CD4-positive, CD25-positive, alpha-beta regulatory T cell (primary cell): ENCODE results near the gene SMAP2. TPM values are rescaled to one million over a fixed set of nuclear protein-coding genes. Genes with fewer than 3 reads are reported as not detected.

Experiments used
- ATAC-seq, 2 donors: fragments of 150-1000 bp; cut with Tn5 transposase; one replicate each; pipeline ENCODE4 v1.10.0; 2021; ENCODE audit warnings: low read depth in 2 of 2, moderate number of reproducible peaks in 2 of 2, moderate library complexity in 1 of 2
- DNase-seq, 3 donors: peaks; one replicate each; pipeline versions ENCODE4 v3.0.0 to v3.0.0-alpha.2; 2012 to 2022; ENCODE audit warnings: mixed read lengths in 1 of 3
- H3K27ac ChIP-seq: one replicate; pipeline ENCODE4 v1.7.0; 2013; ENCODE audit warnings: mild to moderate bottlenecking, low read length; ENCODE audit not compliant: insufficient read depth, poor library complexity, severe bottlenecking
- H3K27me3 ChIP-seq: one replicate; pipeline ENCODE4 v1.7.0; 2013; ENCODE audit warnings: low read length; ENCODE audit not compliant: control insufficient read depth, insufficient read depth
- H3K36me3 ChIP-seq: one replicate; pipeline ENCODE4 v1.7.0; 2013; ENCODE audit warnings: mild to moderate bottlenecking, low read length, moderate library complexity; ENCODE audit not compliant: control insufficient read depth, insufficient read depth
- H3K4me1 ChIP-seq: 2 replicates; pipeline ENCODE4 v1.7.0; 2013; ENCODE audit warnings: mild to moderate bottlenecking, low read length; ENCODE audit not compliant: insufficient read depth, control insufficient read depth, poor library complexity, severe bottlenecking
- H3K4me3 ChIP-seq: one replicate; pipeline ENCODE4 v1.7.0; 2013; ENCODE audit warnings: low read depth, mild to moderate bottlenecking, low read length, moderate library complexity
- H3K9me3 ChIP-seq, 2 experiments: 1 replicate in 1 of 2; 2 replicates in 1 of 2; pipeline ENCODE4 v1.7.0; 2013; ENCODE audit warnings: low read length in 2 of 2, mild to moderate bottlenecking in 1 of 2, moderate library complexity in 1 of 2; ENCODE audit not compliant: control insufficient read depth in 2 of 2
- H3K27ac Mint-ChIP-seq, 3 donors: one replicate each; pipeline ENCODE4 v1.8.0; 2020 to 2022; ENCODE audit warnings: mild to moderate bottlenecking in 3 of 3, mixed read lengths in 3 of 3, moderate library complexity in 2 of 3
- H3K27me3 Mint-ChIP-seq: one replicate; pipeline ENCODE4 v1.8.0; 2022; ENCODE audit warnings: mild to moderate bottlenecking, mixed read lengths
- H3K36me3 Mint-ChIP-seq: one replicate; pipeline ENCODE4 v1.8.0; 2020; ENCODE audit warnings: mixed read lengths
- H3K4me1 Mint-ChIP-seq, 4 donors: one replicate each; pipeline ENCODE4 v1.8.0; 2020 to 2022; ENCODE audit warnings: mixed read lengths in 4 of 4, mild to moderate bottlenecking in 1 of 4
- H3K4me3 Mint-ChIP-seq, 4 donors: one replicate each; pipeline ENCODE4 v1.8.0; 2020 to 2022; ENCODE audit warnings: mild to moderate bottlenecking in 4 of 4, mixed read lengths in 4 of 4, moderate library complexity in 3 of 4
- H3K9me3 Mint-ChIP-seq, 7 donors: one replicate each; pipeline ENCODE4 v1.8.0; 2020 to 2022; ENCODE audit warnings: mixed read lengths in 7 of 7, mild to moderate bottlenecking in 3 of 7, moderate library complexity in 2 of 7
- polyA plus RNA-seq, 4 donors: library from polyadenylated mRNA; unstranded; fragments of 300-500 nt; fragmentation: Illumina TruSeq; gene quantifications; one replicate each; pipeline ENCODE4 v1.2.3, GENCODE V29; 2021
- total RNA-seq: library from RNA; stranded (reverse); gene quantifications from one replicate; pipeline ENCODE4 v1.2.3, GENCODE V29; 2022

The SMAP2 gene
- total and polyA plus RNA-seq, 5 donors from 2014 or later, result 297 to 472 (median 398) TPM

DNA sequence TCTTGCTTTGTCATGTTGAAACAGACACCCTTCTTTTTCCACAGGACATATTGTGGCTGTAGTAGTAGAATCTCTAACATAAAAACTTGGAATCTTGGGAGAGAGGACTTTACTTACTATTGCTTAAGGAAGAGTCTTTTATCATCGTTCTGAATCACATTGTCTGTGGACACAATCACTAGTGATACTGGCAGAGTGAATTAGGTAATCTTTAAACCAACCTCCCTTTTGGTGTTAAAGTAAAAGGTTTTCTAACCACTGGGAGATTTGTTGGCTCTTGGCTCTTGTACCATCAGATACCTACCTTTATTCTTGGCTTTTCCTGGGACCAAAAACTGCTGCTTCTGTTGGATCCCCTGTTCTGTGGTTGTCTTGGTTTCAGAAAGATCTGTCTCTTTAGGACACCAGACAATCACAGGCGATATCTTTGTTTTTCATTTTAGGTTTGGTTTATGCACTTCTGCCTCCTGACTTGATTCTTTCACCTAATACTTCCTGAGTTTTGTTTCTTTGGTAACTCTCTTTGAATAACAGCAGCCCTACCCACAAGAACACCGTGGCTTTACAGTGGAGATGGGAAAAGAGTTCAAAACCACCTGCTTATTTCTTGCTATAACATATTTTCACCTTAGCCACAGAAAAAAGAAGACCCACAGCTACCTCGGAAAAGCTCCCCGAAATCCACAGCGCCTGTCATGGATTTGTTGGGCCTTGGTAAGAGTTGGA is 40.2 kb downstream of the SMAP2 start:
- Mint-ChIP-seq H3K4me1 (peaks cover 16 to 31% (median 25%) of the 10 kb centered on the region in 4 donors), H3K4me3 (peak overlapping the region in 1 of 4 donors; percentile 36), H3K27me3 (no peaks in the 10 kb centered on the region), H3K36me3 (peaks cover 73% of the 10 kb centered on the region), H3K9me3 (no peaks in the 10 kb centered on the region), H3K27ac (peak overlapping the region in 2 of 3 donors; percentile 63 to 82)
- Histone ChIP-seq H3K4me3 (no peak overlapping the region), H3K4me1 (no peaks in the 10 kb centered on the region), H3K27me3 (no peaks in the 10 kb centered on the region), H3K36me3 (peaks cover 95% of the 10 kb centered on the region), H3K27ac (no peak overlapping the region), H3K9me3 (no peaks in the 10 kb centered on the region)
- DNase-seq, result no peak
- no peak for ATAC-seq

DNA sequence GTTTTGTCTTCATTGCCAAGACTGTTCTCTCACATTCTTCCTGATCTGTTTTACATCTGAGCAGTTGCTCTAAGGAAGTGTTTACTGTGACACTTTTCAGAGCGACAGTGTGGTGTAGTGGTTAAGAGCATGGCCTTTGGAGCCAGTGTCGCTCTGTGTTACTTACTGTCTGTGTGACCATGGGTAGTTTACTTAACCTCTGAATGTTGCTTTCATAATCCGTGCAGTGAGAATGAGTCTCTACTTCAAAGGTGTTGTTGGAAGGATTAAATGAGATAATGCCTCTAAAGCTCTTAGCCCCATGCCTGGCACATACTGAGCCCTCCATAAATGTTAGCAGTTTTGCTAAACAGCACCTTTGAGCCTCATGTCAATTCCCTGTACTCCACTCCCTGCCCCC is 40.8 kb downstream of the SMAP2 start:
- H3K27me3 Mint-ChIP-seq, result no peaks in the 10 kb centered on the region
- H3K4me1 ChIP-seq, result no peaks in the 10 kb centered on the region
- H3K36me3 Mint-ChIP-seq, result peaks cover 71% of the 10 kb centered on the region
- peaks cover 93% of the 10 kb centered on the region for H3K36me3 ChIP-seq
- H3K9me3 Mint-ChIP-seq, result no peaks in the 10 kb centered on the region
- H3K27me3 ChIP-seq, result no peaks in the 10 kb centered on the region
- ATAC-seq, result no peak
- peaks cover 16 to 33% (median 24%) of the 10 kb centered on the region in 4 donors for H3K4me1 Mint-ChIP-seq
- no peak overlapping the region for H3K4me3 ChIP-seq
- H3K4me3 Mint-ChIP-seq, result peak overlapping the region in 1 of 4 donors; percentile 36
- DNase-seq, result no peak
- H3K9me3 ChIP-seq, result no peaks in the 10 kb centered on the region
- peak overlapping the region in 1 of 3 donors; percentile 82 for H3K27ac Mint-ChIP-seq
- no peak overlapping the region for H3K27ac ChIP-seq

DNA sequence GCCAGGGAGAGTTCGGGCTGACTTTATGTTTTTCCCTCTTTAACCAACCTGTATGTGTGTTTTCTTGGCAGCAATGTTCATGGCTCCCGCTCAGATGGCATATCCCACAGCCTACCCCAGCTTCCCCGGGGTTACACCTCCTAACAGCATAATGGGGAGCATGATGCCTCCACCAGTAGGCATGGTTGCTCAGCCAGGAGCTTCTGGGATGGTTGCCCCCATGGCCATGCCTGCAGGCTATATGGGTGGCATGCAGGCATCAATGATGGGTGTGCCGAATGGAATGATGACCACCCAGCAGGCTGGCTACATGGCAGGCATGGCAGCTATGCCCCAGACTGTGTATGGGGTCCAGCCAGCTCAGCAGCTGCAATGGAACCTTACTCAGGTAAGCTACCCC is 43.2 kb downstream of the SMAP2 start:
- Histone ChIP-seq H3K27ac (no peak overlapping the region), H3K4me3 (no peak overlapping the region), H3K36me3 (peaks cover 92% of the 10 kb centered on the region), H3K4me1 (no peaks in the 10 kb centered on the region), H3K9me3 (no peaks in the 10 kb centered on the region), H3K27me3 (no peaks in the 10 kb centered on the region)
- ATAC-seq, result no peak
- H3K4me3 Mint-ChIP-seq, result no peak overlapping the region
- DNase-seq, result no peak
- peaks cover 79% of the 10 kb centered on the region for H3K36me3 Mint-ChIP-seq
- peak overlapping the region in 1 of 3 donors; percentile 66 for H3K27ac Mint-ChIP-seq
- H3K4me1 Mint-ChIP-seq, result peaks cover 5 to 34% (median 18%) of the 10 kb centered on the region in 4 donors
- no peaks in the 10 kb centered on the region for H3K27me3 Mint-ChIP-seq
- no peaks in the 10 kb centered on the region for H3K9me3 Mint-ChIP-seq

DNA sequence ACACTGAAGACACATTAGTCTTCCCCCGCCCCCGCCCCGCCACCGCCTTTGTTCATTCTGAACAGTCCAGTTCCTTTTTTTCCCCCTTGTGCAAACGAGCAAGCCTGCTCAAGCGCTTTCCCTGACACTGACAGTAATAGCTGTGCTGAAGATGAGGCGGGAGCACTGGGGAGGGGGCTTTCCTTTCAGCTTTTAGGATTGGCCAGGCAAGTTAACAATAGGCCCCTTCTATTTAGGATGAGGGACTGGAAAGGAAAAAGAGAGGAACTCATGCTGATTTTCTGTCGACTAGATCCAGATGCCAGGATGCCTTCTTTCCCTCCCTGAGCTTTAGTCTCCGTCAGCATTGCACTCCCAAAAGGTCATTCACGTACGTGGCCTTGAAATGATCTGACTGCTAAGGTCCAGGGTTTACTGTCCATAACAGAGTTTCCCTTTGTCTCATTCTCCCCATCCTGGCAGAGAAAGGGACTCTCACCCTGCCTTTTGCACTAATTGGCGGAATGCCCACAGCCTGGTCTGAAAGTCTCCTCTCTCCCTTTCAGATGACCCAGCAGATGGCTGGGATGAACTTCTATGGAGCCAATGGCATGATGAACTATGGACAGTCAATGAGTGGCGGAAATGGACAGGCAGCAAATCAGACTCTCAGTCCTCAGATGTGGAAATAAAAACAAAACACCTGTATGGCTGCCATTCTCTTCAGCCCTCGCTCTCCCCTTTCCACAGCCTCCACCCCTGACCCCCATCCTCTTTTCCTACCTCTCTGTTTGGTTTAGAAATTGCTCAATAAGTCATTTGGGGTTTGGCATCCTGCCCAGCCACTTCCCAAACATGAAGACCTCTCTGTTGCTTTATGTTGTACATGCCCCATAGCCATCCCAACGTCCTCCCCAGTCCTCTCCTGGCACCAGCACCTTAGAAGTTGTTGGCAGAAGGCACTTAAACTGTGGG is 48.2 kb downstream of the SMAP2 start:
- Mint-ChIP-seq H3K27ac (peak overlapping the region in 1 of 3 donors; percentile 72), H3K27me3 (no peaks in the 10 kb centered on the region), H3K4me3 (no peak overlapping the region), H3K9me3 (peaks cover 0 to 2% (median 0%) of the 10 kb centered on the region in 7 donors), H3K36me3 (peaks cover 74% of the 10 kb centered on the region), H3K4me1 (peaks cover 4 to 18% (median 11%) of the 10 kb centered on the region in 4 donors)
- ATAC-seq (no peak), DNase-seq (no peak)
- Histone ChIP-seq H3K27ac (no peak overlapping the region), H3K4me1 (no peaks in the 10 kb centered on the region), H3K27me3 (no peaks in the 10 kb centered on the region), H3K36me3 (peaks cover 72% of the 10 kb centered on the region), H3K9me3 (no peaks in the 10 kb centered on the region), H3K4me3 (no peak overlapping the region)

DNA sequence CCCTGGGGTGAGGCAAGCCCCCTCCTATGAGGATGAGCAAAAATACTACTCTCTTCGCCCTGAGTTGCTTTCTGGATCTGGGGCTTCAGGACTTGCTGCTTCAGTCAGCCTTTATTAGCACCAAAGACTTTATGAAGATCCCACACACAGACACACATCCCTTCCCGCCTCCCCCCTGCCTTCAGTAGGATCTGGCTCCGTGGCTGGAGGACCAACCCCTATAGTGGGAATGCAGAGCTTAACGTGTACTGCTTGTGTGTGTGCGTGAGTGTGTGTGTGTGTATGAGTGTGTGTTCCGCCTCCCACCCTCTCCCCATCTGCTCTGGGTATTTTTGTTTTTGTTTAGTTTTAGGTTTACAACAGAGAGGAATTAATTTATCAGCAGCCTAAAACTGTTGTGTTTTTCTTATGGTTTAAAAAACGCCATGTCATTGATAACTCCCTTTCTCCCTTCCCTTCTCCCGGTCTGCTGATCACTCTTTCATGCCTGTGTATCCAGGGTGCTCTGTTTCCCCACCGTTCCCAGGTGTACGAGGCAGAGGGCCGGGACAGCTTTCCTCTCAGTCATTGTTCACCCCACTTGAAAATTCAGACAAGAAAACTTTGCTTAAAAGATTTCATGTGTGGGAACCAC is 49.2 kb downstream of the SMAP2 start:
- Mint-ChIP-seq H3K27me3 (no peaks in the 10 kb centered on the region), H3K9me3 (peaks cover 0 to 2% (median 0%) of the 10 kb centered on the region in 7 donors), H3K4me3 (no peak overlapping the region), H3K36me3 (peaks cover 65% of the 10 kb centered on the region), H3K27ac (peak overlapping the region in 1 of 3 donors; percentile 6), H3K4me1 (peaks cover 5 to 18% (median 10%) of the 10 kb centered on the region in 4 donors)
- DNase-seq (no peak), ATAC-seq (no peak)
- Histone ChIP-seq H3K4me1 (no peaks in the 10 kb centered on the region), H3K9me3 (no peaks in the 10 kb centered on the region), H3K36me3 (peaks cover 62% of the 10 kb centered on the region), H3K27ac (no peak overlapping the region), H3K27me3 (no peaks in the 10 kb centered on the region), H3K4me3 (no peak overlapping the region)

DNA sequence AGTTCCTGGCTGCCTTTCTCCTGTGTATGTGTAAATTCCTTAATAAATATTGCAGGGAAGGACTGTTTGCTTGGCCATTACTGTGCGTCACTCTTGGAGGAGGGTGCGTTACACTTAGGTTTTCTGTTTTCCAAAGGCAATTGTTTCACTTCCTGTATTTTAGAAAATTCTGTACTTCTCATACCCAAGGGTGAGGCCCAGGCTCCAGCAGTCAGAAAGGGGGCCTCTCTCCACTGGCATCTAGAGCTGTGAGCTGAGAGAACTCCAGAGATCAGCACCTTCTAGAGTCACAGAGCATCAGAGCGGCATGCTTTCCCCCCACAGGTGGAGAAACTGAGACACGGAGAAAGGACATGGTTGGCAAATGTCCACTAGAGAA is 49.7 kb downstream of the SMAP2 start:
- no peak overlapping the region for H3K4me3 ChIP-seq
- H3K27me3 Mint-ChIP-seq, result no peaks in the 10 kb centered on the region
- H3K27ac Mint-ChIP-seq, result peak overlapping the region in 1 of 3 donors; percentile 6
- peaks cover 0 to 2% (median 0%) of the 10 kb centered on the region in 7 donors for H3K9me3 Mint-ChIP-seq
- H3K27ac ChIP-seq, result no peak overlapping the region
- no peak for ATAC-seq
- peaks cover 60% of the 10 kb centered on the region for H3K36me3 Mint-ChIP-seq
- H3K36me3 ChIP-seq, result peaks cover 57% of the 10 kb centered on the region
- DNase-seq, result no peak
- no peaks in the 10 kb centered on the region for H3K9me3 ChIP-seq
- no peaks in the 10 kb centered on the region for H3K4me1 ChIP-seq
- H3K27me3 ChIP-seq, result no peaks in the 10 kb centered on the region
- H3K4me1 Mint-ChIP-seq, result peaks cover 5 to 17% (median 9%) of the 10 kb centered on the region in 4 donors
- peak overlapping the region in 1 of 4 donors; percentile 16 for H3K4me3 Mint-ChIP-seq

DNA sequence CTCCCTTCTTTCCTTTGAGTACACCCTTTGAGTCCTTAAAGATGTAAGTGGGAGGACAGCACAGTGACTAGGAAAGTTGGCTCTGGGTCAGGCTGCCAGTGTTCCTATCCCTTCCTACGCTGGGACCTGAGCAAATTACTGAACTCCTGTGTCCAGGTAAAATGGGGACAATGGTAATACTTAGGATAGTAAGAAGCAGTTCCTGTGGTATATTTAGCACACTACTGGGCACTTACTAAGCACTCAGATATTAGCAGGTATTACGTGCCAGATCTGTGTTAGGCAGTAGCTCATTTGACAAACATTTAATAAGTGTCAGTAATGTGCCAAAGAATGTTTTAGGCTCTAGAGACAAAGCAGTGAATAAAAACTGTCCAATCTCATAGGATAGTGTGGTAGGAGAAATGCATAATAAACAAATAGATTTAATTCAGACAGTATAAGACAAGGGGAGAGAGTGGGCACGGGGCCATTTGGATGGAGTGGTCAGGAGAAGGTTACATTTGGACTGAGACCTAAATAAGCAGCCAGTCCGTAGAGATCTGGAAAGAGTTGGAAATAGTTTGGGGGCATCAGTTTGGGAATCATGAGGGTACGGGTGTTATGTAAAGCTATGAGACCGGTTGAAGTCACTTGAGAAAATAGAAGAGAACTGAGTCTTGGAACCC is 50.6 kb downstream of the SMAP2 start:
- Mint-ChIP-seq H3K4me3 (peak overlapping the region in 1 of 4 donors; percentile 22), H3K36me3 (peaks cover 53% of the 10 kb centered on the region), H3K27me3 (no peaks in the 10 kb centered on the region), H3K4me1 (peaks cover 5 to 13% (median 7%) of the 10 kb centered on the region in 4 donors), H3K27ac (peak overlapping the region in 2 of 3 donors; percentile 26 to 33), H3K9me3 (peaks cover 0 to 2% (median 0%) of the 10 kb centered on the region in 7 donors)
- DNase-seq (no peak), ATAC-seq (no peak)
- Histone ChIP-seq H3K27me3 (no peaks in the 10 kb centered on the region), H3K36me3 (peaks cover 48% of the 10 kb centered on the region), H3K27ac (no peak overlapping the region), H3K9me3 (no peaks in the 10 kb centered on the region), H3K4me1 (no peaks in the 10 kb centered on the region), H3K4me3 (no peak overlapping the region)
